NCI-H2227 treated with DMSO at 0.1 percent for 48 hours (cell line): ENCODE measurements around the gene TMEM181.
"Not testable (repeated sequence)": the region's sequence is repeated elsewhere in the genome, so short reads cannot be mapped to it uniquely, and the experiment has no call there.

Source experiments
- DNase-seq: peaks from one replicate; lab custom pipeline; 2025; lab: John Stamatoyannopoulos, UW

TMEM181 gene

GRCh38 chr6:158661156-158661685 lies 101.3 kb downstream of the TMEM181 start:
- no peak for DNase-seq

- DNase-seq = no peak
Measured at GRCh38 chr6:158662607-158662953, 102.7 kb downstream of the TMEM181 start.

GRCh38 chr6:158662954-158663624 lies 103.2 kb downstream of the TMEM181 start:
- peak; percentile 25 for DNase-seq

- no peak for DNase-seq
Measured at GRCh38 chr6:158663625-158664165, 103.8 kb downstream of the TMEM181 start.

- DNase-seq = no peak
Measured at GRCh38 chr6:158665332-158665731, 105.4 kb downstream of the TMEM181 start.

- no peak for DNase-seq
Measured at GRCh38 chr6:158666628-158667359, 106.9 kb downstream of the TMEM181 start.

GRCh38 chr6:158667360-158667981 lies 107.6 kb downstream of the TMEM181 start:
- DNase-seq = no peak

GRCh38 chr6:158668707-158669103 lies 108.8 kb downstream of the TMEM181 start:
- DNase-seq = no peak

GRCh38 chr6:158669145-158670035 lies 109.5 kb downstream of the TMEM181 start:
- DNase-seq = no peak

- not testable (repeated sequence) for DNase-seq
Measured at GRCh38 chr6:158672119-158672518, 112.2 kb downstream of the TMEM181 start.

- DNase-seq = no peak
Measured at GRCh38 chr6:158672726-158673125, 112.8 kb downstream of the TMEM181 start.

GRCh38 chr6:158674342-158675131 lies 114.6 kb downstream of the TMEM181 start:
- no peak for DNase-seq

GRCh38 chr6:158677094-158677493 lies 117.2 kb downstream of the TMEM181 start:
- DNase-seq = not testable (repeated sequence)

- DNase-seq = no peak
Measured at GRCh38 chr6:158677906-158678578, 118.2 kb downstream of the TMEM181 start.

- no peak for DNase-seq
Measured at GRCh38 chr6:158680015-158680414, 120.1 kb downstream of the TMEM181 start.

GRCh38 chr6:158680481-158680880 lies 120.6 kb downstream of the TMEM181 start:
- no peak for DNase-seq

GRCh38 chr6:158684311-158684710 lies 124.4 kb downstream of the TMEM181 start:
- DNase-seq = no peak

- DNase-seq = no peak
Measured at GRCh38 chr6:158684745-158685324, 124.9 kb downstream of the TMEM181 start.
